ENCODE data around the gene KEAP1. TPM values are rescaled to one million over a fixed set of nuclear protein-coding genes. Genes with fewer than 3 reads are reported as not detected.

The KEAP1 gene
- 49.8 to 65.7 TPM (median 53.9 TPM) in 5 replicates for total RNA-seq (2022; extraction: Qiagen RNA extraction)

GRCh38 chr19:10503002-10503789, at the start of gene KEAP1:
Gene KEAP1, minus strand, starts transcription at chr19:10503356. Its CDS starts 3,323 bp downstream, at chr19:10500033.

GRCh38 chr19:10543420-10544241, 40.5 kb upstream of the KEAP1 start, which contains the start of gene ATG4D:
Gene ATG4D, plus strand, starts transcription at chr19:10543904. Its CDS starts 187 bp downstream, at chr19:10544091.

GRCh38 chr19:10517361-10517759, 14.2 kb upstream of the KEAP1 start, which contains the start of gene S1PR5:
Gene S1PR5, minus strand, starts transcription at chr19:10517447. Its CDS starts 2,436 bp downstream, at chr19:10515011.

Other genes starting within 250 kb of the KEAP1 start
- 2.5 to 4.4 TPM (median 4.3 TPM) in 5 replicates for gene ICAM1, start 232.2 kb downstream of the KEAP1 start, total RNA-seq (2022; extraction: Qiagen RNA extraction)
- 0.08 to 0.09 TPM in 2 of 5 replicates, not detected in the others for gene ICAM4, start 216.4 kb downstream of the KEAP1 start, total RNA-seq (2022; extraction: Qiagen RNA extraction)
- gene ICAM5, start 213.4 kb downstream of the KEAP1 start, total RNA-seq (2022; extraction: Qiagen RNA extraction): 0.25 to 0.78 TPM (median 0.72 TPM) in 5 replicates
- gene ZGLP1, start 193.5 kb downstream of the KEAP1 start, total RNA-seq (2022; extraction: Qiagen RNA extraction): 0.66 to 2.8 TPM (median 2.3 TPM) in 5 replicates
- 23.3 to 35.3 TPM (median 32.5 TPM) in 5 replicates for gene FDX2, start 187.3 kb downstream of the KEAP1 start, total RNA-seq (2022; extraction: Qiagen RNA extraction)
- 24.6 to 28.7 TPM (median 27.8 TPM) in 5 replicates for gene RAVER1, start 169.8 kb downstream of the KEAP1 start, total RNA-seq (2022; extraction: Qiagen RNA extraction)
- 6.4 to 9.7 TPM (median 8.2 TPM) in 5 replicates for gene ICAM3, start 163.7 kb downstream of the KEAP1 start, total RNA-seq (2022; extraction: Qiagen RNA extraction)
- gene TYK2, start 122.8 kb downstream of the KEAP1 start, total RNA-seq (2022; extraction: Qiagen RNA extraction): 31.1 to 43.7 TPM (median 40.2 TPM) in 5 replicates
- 166 to 190 TPM (median 172 TPM) in 5 replicates for gene CDC37, start 99.8 kb downstream of the KEAP1 start, total RNA-seq (2022; extraction: Qiagen RNA extraction)
- 4.2 to 4.6 TPM (median 4.5 TPM) in 5 replicates for gene PDE4A, start 82.8 kb downstream of the KEAP1 start, total RNA-seq (2022; extraction: Qiagen RNA extraction)
- gene S1PR5, start 14.1 kb upstream of the KEAP1 start, total RNA-seq (2022; extraction: Qiagen RNA extraction): 1.2 to 1.9 TPM (median 1.6 TPM) in 5 replicates
- 17.3 to 22.3 TPM (median 20.2 TPM) in 5 replicates for gene ATG4D, start 40.5 kb upstream of the KEAP1 start, total RNA-seq (2022; extraction: Qiagen RNA extraction)
- 13.9 to 18.1 TPM (median 15.3 TPM) in 5 replicates for gene KRI1, start 62.7 kb upstream of the KEAP1 start, total RNA-seq (2022; extraction: Qiagen RNA extraction)
- 4.8 to 6.0 TPM (median 5.3 TPM) in 5 replicates for gene CDKN2D, start 65.6 kb upstream of the KEAP1 start, total RNA-seq (2022; extraction: Qiagen RNA extraction)
- gene AP1M2, start 84.0 kb upstream of the KEAP1 start, total RNA-seq (2022; extraction: Qiagen RNA extraction): 29.1 to 51.6 TPM (median 39.6 TPM) in 5 replicates
- gene SLC44A2, start 122.2 kb upstream of the KEAP1 start, total RNA-seq (2022; extraction: Qiagen RNA extraction): 6.6 to 9.1 TPM (median 8.0 TPM) in 5 replicates
- 152 to 179 TPM (median 162 TPM) in 5 replicates for gene ILF3, start 151.0 kb upstream of the KEAP1 start, total RNA-seq (2022; extraction: Qiagen RNA extraction)
- 26.7 to 32.6 TPM (median 32.3 TPM) in 5 replicates for gene QTRT1, start 198.1 kb upstream of the KEAP1 start, total RNA-seq (2022; extraction: Qiagen RNA extraction)
- gene DNM2, start 214.7 kb upstream of the KEAP1 start, total RNA-seq (2022; extraction: Qiagen RNA extraction): 48.7 to 54.7 TPM (median 54.7 TPM) in 5 replicates

All from A549 treated with Hydrocortisone at 1 μM for 4 hours (cell line).